SIG-M5 treated with dmso at 0.1 percent for 504 hours (cell line): ENCODE results near the gene ETNK1.

Source experiments
- DNase-seq: peaks from one replicate; lab custom pipeline; 2025; ENCODE audit not compliant: unreplicated experiment; lab: John Stamatoyannopoulos, UW

The ETNK1 gene

GRCh38 chr12:22731236-22731635 is 106.3 kb downstream of the ETNK1 start:
- DNase-seq: no peak

- no peak for DNase-seq
Measured at GRCh38 chr12:22733756-22734155, 108.8 kb downstream of the ETNK1 start.

GRCh38 chr12:22738945-22739344 is 114.0 kb downstream of the ETNK1 start:
- DNase-seq: no peak
